K562 (cell line): ENCODE measurements around the gene SLCO2A1. TPM values are rescaled to one million over a fixed set of nuclear protein-coding genes. Genes with fewer than 3 reads are reported as not detected.

ENCODE experiments used
- ATAC-seq: fragments of 200-7000 bp; cut with Tn5 transposase; 3 replicates; pipeline ENCODE4 v1.9.1; 2020; ENCODE audit warnings: moderate library complexity
- BruUV-seq: library from RNA; stranded (reverse); fragments of 400-500 nt; replicated peaks from 2 replicates; lab custom pipeline; 2021; lab: Mats Ljungman, UMichigan
- CTCF ChIA-PET: fragments of 300-600 bp; formaldehyde crosslinking; extraction: SDS; loops from one replicate; lab custom pipeline; 2021; ENCODE audit warnings: low intra/inter-chr PET ratio; lab: Yijun Ruan, JAX
- POLR2A ChIA-PET: fragments of 300-600, 350-650 bp; sonication (Branson Sonifier 250); formaldehyde crosslinking; extraction: SDS; loops from one replicate; lab custom pipeline; 2021; ENCODE audit warnings: antibody characterized with exemption, inconsistent platforms; lab: Yijun Ruan, JAX
- DNase-seq, 4 experiments: peaks; one replicate each; pipeline versions ENCODE4 v3.0.0 to v3.0.0-alpha.2; 2011 to 2018; ENCODE audit warnings: low spot score in 3 of 4, mixed read lengths in 3 of 4; ENCODE audit errors: extremely low read depth in 1 of 4
- FAIRE-seq: peaks from 2 replicates; lab custom pipeline; 2011; peaks lifted over from hg19 to GRCh38; lab: Jason Lieb, UNC
- H2AFZ ChIP-seq: 2 replicates; pipeline ENCODE4 v1.6.0; 2011; ENCODE audit warnings: low read depth, low read length, control low read depth, inconsistent platforms
- H3K27ac ChIP-seq: fragments of 200-600 bp; 3 replicates; pipeline ENCODE4 v1.8.0; 2011; ENCODE audit warnings: low read depth, mild to moderate bottlenecking, control low read depth, inconsistent platforms, low read length, moderate library complexity, mixed read lengths; ENCODE audit errors: extremely low read depth
- H3K27me3 ChIP-seq, 2 experiments: fragments of 300-600 bp in 1 of 2; 2 replicates in 1 of 2; 3 replicates in 1 of 2; pipeline versions ENCODE4 v1.6.0 to v1.8.0; 2011; ENCODE audit warnings: inconsistent platforms in 2 of 2, low read length in 2 of 2, mild to moderate bottlenecking in 1 of 2, mixed read lengths in 1 of 2, moderate library complexity in 1 of 2; ENCODE audit not compliant: control insufficient read depth in 2 of 2, insufficient read depth in 2 of 2
- H3K36me3 ChIP-seq: fragments of 300-600 bp; 3 replicates; pipeline ENCODE4 v1.8.0; 2011; ENCODE audit warnings: mild to moderate bottlenecking, low read length, inconsistent platforms; ENCODE audit not compliant: control insufficient read depth, insufficient read depth
- H3K4me1 ChIP-seq, 2 experiments: fragments of 200-600 bp in 1 of 2; replicated peaks in 1 of 2; 2 replicates in 1 of 2; 3 replicates in 1 of 2; pipeline versions ENCODE4 v1.5.1 to v1.8.0; 2011; ENCODE audit warnings: inconsistent platforms in 2 of 2, low read length in 2 of 2, mild to moderate bottlenecking in 1 of 2, mixed read lengths in 1 of 2, moderate library complexity in 1 of 2; ENCODE audit not compliant: control insufficient read depth in 2 of 2, insufficient read depth in 2 of 2
- H3K4me2 ChIP-seq: 2 replicates; pipeline ENCODE4 v1.6.1; 2011; ENCODE audit warnings: low read length, control low read depth, inconsistent platforms, mixed read lengths; ENCODE audit not compliant: insufficient read depth
- H3K4me3 ChIP-seq: fragments of 200-600 bp; sonication (generic), shearing (Covaris generic); 2 replicates; pipeline ENCODE4 v1.5.1; 2016; ENCODE audit warnings: control low read depth, inconsistent platforms
- H3K79me2 ChIP-seq: fragments of 200-600 bp; 3 replicates; pipeline ENCODE4 v1.8.0; 2011; ENCODE audit warnings: low read length, inconsistent platforms; ENCODE audit not compliant: control insufficient read depth, insufficient read depth
- H3K9ac ChIP-seq, 2 experiments: 2 replicates each; pipeline versions ENCODE4 v1.6.0 to v1.6.1; 2011; ENCODE audit warnings: low read depth in 2 of 2, low read length in 2 of 2, control low read depth in 1 of 2, inconsistent platforms in 1 of 2, mild to moderate bottlenecking in 1 of 2, mixed read lengths in 1 of 2; ENCODE audit not compliant: insufficient read depth in 1 of 2
- H3K9me1 ChIP-seq: one replicate; pipeline ENCODE4 v1.6.0; 2011; ENCODE audit warnings: inconsistent platforms, mild to moderate bottlenecking, low read length, moderate library complexity; ENCODE audit not compliant: control insufficient read depth, insufficient read depth
- H3K9me3 ChIP-seq: replicated peaks from 2 replicates; pipeline ENCODE4 v1.5.1; 2011; ENCODE audit warnings: low read depth, low read length, inconsistent platforms; ENCODE audit not compliant: control insufficient read depth, insufficient read depth
- H4K20me1 ChIP-seq: replicated peaks from 2 replicates; pipeline ENCODE4 v1.6.1; 2011; ENCODE audit warnings: low read length, inconsistent platforms, mixed read lengths; ENCODE audit not compliant: control insufficient read depth, insufficient read depth
- ATF7 ChIP-seq: fragments of 450-650 bp; IDR thresholded peaks from 2 replicates; pipeline ENCODE4 v1.7.1; 2014; ENCODE audit warnings: mild to moderate bottlenecking, moderate library complexity
- CCNT2 ChIP-seq: IDR thresholded peaks from 2 replicates; pipeline ENCODE4 v1.6.1; 2011; ENCODE audit warnings: borderline replicate concordance, low read depth, mild to moderate bottlenecking, moderate library complexity, mixed read lengths, low read length; ENCODE audit not compliant: insufficient read length; ENCODE audit errors: extremely low read depth
- EGR1 ChIP-seq: fragments of 450-650 bp; conservative IDR thresholded peaks from 2 replicates; pipeline ENCODE4 v1.6.1; 2017; ENCODE audit warnings: mild to moderate bottlenecking
- EHMT2 ChIP-seq: fragments of 450-650 bp; IDR thresholded peaks from 2 replicates; pipeline ENCODE4 v1.6.1; 2018; ENCODE audit warnings: antibody characterized with exemption
- ERF ChIP-seq: fragments of 450-650 bp; formaldehyde crosslinking; IDR thresholded peaks from 2 replicates; pipeline ENCODE4 v1.4.0; 2020; ENCODE audit warnings: mild to moderate bottlenecking, mixed read lengths
- ETV6 ChIP-seq, 3 experiments: fragments of 150-350 bp in 1 of 3; sonication (generic) in 1 of 3; formaldehyde crosslinking in 1 of 3; IDR thresholded peaks; 2 replicates each; pipeline versions ENCODE4 v1.6.1 to v1.8.0; 2014 to 2022; ENCODE audit warnings: borderline replicate concordance in 2 of 3, low read depth in 2 of 3, antibody characterized with exemption in 1 of 3, low read length in 1 of 3, mild to moderate bottlenecking in 1 of 3, missing genetic modification reagents in 1 of 3
- FUS ChIP-seq: fragments of 200-400 bp; formaldehyde crosslinking; optimal IDR thresholded peaks from 2 replicates; pipeline ENCODE3; 2017; ENCODE audit warnings: low read depth, low read length
- HDAC1 ChIP-seq, 2 experiments: fragments of 450-650 bp; IDR thresholded peaks; 2 replicates each; pipeline ENCODE4 v1.6.1; 2016 to 2017; ENCODE audit warnings: inconsistent platforms in 1 of 2, mild to moderate bottlenecking in 1 of 2, moderate library complexity in 1 of 2
- MEIS2 ChIP-seq: fragments of 450-650 bp; IDR thresholded peaks from 2 replicates; pipeline ENCODE4 v1.6.1; 2014; ENCODE audit warnings: mild to moderate bottlenecking; ENCODE audit not compliant: partially characterized antibody
- NRF1 ChIP-seq, 2 experiments: fragments of 450-650 bp; IDR thresholded peaks in 1 of 2; conservative IDR thresholded peaks in 1 of 2; 2 replicates each; pipeline ENCODE4 v1.6.1; 2014; ENCODE audit warnings: mild to moderate bottlenecking in 2 of 2
- POLR2G ChIP-seq: fragments of 200-400 bp; formaldehyde crosslinking; IDR thresholded peaks from 2 replicates; pipeline ENCODE4 v1.6.1; 2017; ENCODE audit warnings: low read depth, mild to moderate bottlenecking, antibody characterized with exemption, low read length, moderate library complexity
- RBBP5 ChIP-seq: fragments of 200-600 bp; sonication (generic); IDR thresholded peaks from 2 replicates; pipeline ENCODE4 v1.6.1; 2012; ENCODE audit warnings: borderline replicate concordance, mild to moderate bottlenecking, low read length, control low read depth, inconsistent platforms; ENCODE audit not compliant: insufficient read depth, poor library complexity, severe bottlenecking
- SIX5 ChIP-seq, 2 experiments: IDR thresholded peaks; 2 replicates each; pipeline ENCODE4 v1.6.1; 2011; ENCODE audit warnings: low read length in 2 of 2, borderline replicate concordance in 1 of 2, low read depth in 1 of 2, mild to moderate bottlenecking in 1 of 2, moderate library complexity in 1 of 2; ENCODE audit not compliant: insufficient read depth in 1 of 2
- SRSF7 ChIP-seq: fragments of 200-400 bp; formaldehyde crosslinking; optimal IDR thresholded peaks from 2 replicates; pipeline ENCODE3; 2017; ENCODE audit warnings: mild to moderate bottlenecking, low read depth, low read length
- ZFX ChIP-seq: sonication (generic); formaldehyde crosslinking; IDR thresholded peaks from 2 replicates; pipeline ENCODE4 v1.8.0; 2022; ENCODE audit warnings: mild to moderate bottlenecking, missing genetic modification reagents, moderate library complexity
- WGBS: fragments of 100-300 bp; shearing (Covaris generic); methylation state at CpG from one replicate; pipeline ENCODE4 v1.1.6; 2016; ENCODE audit warnings: low coverage, mixed read lengths; ENCODE audit not compliant: insufficient coverage; ENCODE audit errors: missing lambda C conversion rate; 5-methylcytosine and 5-hydroxymethylcytosine counted together
- in situ Hi-C: fragments of 300-500 bp; cut with MboI; formaldehyde crosslinking; loops from 4 replicates; pipeline ENCODE4 v1.15.0; 2018; ENCODE audit warnings: inconsistent platforms, mixed read lengths
- intact Hi-C: fragments of 100-400 bp; cut with micrococcal nuclease; formaldehyde crosslinking; loops from 2 replicates; pipeline ENCODE4 v1.14.2; 2022
- polyA plus RNA-seq, 8 experiments: library from polyadenylated mRNA; depleted of rRNA in 4 of 8; stranded (reverse) in 5 of 8; unstranded in 3 of 8; fragments of >200 nt; fragmentation: Nextera tagmentation in 2 of 8; fragmentation: Illumina TruSeq in 1 of 8; extraction: Ambion mirVana in 2 of 8; extraction: Trizol in 1 of 8; gene quantifications; 2 replicates each; pipeline versions ENCODE4 v1.2.1 to v1.2.3, GENCODE V29; 2011 to 2014; ENCODE audit warnings: inconsistent platforms in 1 of 8, missing spikeins in 1 of 8
- total RNA-seq, 7 experiments: library from RNA; depleted of rRNA in 6 of 7; stranded (reverse); fragments of >200 nt in 6 of 7; fragmentation: Illumina TruSeq in 2 of 7; extraction: Trizol in 2 of 7; gene quantifications; 2 replicates each; pipeline versions ENCODE4 v1.2.1 to v1.2.3, GENCODE V29; 2011 to 2021; ENCODE audit warnings: low replicate concordance in 1 of 7
- TF ChIP-seq, protein P1 (sequence below), 2 experiments: IDR thresholded peaks; 2 replicates each; pipeline ENCODE4 v1.6.1; 2012; ENCODE audit warnings: improper control_type of control experiment in 2 of 2, low read depth in 2 of 2, low read length in 2 of 2, borderline replicate concordance in 1 of 2
- TF ChIP-seq, protein P2 (sequence below), 2 experiments: fragments of 450-650 bp in 1 of 2; sonication (generic) in 1 of 2; formaldehyde crosslinking; conservative IDR thresholded peaks; 2 replicates each; pipeline versions ENCODE4 v1.4.0 to v1.8.1; 2020 to 2022; ENCODE audit warnings: mild to moderate bottlenecking in 1 of 2, missing genetic modification reagents in 1 of 2

Gene SLCO2A1
- total and polyA plus RNA-seq, 9 of the 15 experiments (the other 6 are each of a cell fraction or from before 2014, with no cell fraction given): 0.16 to 1.0 TPM; not detected in 7

DNA sequence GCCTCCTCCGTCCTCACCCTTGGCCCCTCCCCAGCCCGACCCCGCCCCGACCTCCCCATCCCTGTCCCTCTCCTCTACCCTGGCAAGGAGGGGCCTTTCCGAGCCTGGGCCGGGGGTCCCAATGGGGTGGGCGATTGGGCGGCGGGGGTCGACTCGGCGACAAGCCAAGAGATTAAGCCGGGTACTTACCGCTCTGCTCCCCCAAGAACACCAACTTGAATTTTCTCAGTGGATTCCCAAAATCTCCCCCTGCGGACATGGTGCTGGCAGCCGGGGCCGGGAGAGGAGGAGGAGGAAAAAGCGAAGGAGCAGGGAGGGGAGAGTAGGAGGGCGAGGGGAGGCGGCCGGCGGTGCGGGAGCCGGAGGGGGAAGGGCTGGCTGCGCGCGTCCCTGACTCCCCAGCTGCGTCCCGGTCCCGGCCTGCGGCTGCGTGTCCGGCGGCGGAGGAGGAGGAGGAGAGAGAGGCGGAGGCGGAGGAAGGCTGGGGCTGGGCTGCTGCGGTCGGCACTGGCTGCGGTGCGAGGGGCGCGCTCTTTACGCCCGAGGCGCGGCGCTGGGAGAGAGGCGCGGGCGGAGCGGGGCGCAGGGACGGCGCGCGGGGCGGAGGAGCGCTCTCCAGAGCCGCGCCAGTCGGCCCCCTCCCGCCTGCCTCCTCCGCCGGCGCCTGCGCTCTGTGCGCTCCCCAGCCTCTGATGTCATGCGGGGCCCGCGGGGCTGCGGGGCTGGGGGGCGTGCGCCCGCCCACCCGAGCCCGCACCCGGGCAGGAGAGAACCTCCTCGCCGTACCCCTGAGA, 134.3 kb downstream of the SLCO2A1 start, which contains the start of gene RAB6B:
RAB6B (minus strand) TSS at position 675 of the 794 bp plus-strand sequence; CDS start at position 259, 416 bp downstream.
- Histone ChIP-seq H3K4me2 (peak within 1 kb of the TSS; percentile 77), H4K20me1 (no peaks in the 10 kb centered on the region), H3K4me1 (peaks cover 28 to 41% of the 10 kb centered on the region in 2 experiments; a peak in 4 of 5 replicates), H3K9me1 (no peaks in the 10 kb centered on the region), H2AFZ (peak within 1 kb of the TSS; percentile 86), H3K79me2 (peaks cover 18% of the 10 kb centered on the region), H3K9ac (peak within 1 kb of the TSS; percentile 57 to 88; a peak in 3 of 4 replicates), H3K36me3 (no peaks in the 10 kb centered on the region), H3K9me3 (no peaks in the 10 kb centered on the region), H3K27me3 (0 out of 5 replicates have a peak, but pooled peaks cover 0 to 6% of the 10 kb centered on the region in 2 experiments), H3K27ac (0 out of 3 replicates have a peak within 1 kb of the TSS, but pooled peaks have one; percentile 44), H3K4me3 (peak within 1 kb of the TSS; percentile 51)
- in situ Hi-C loops (no loop called here), intact Hi-C loops (no loop called here)
- DNase-seq (peak; percentile 65 to 80 (median 76)), FAIRE-seq (no peak), ATAC-seq (peak; percentile 92)
- WGBS: 0% methylated on average over 18 of the region's 80 CpGs
- POLR2A ChIA-PET: interaction anchor here (0.7 to 1.1 kb wide), 2 partner anchors 30 to 200 kb away, joined by 3 read pairs; no protein-coding TSS in a partner anchor
- CTCF ChIA-PET: interaction anchor here (0.5 kb wide), 1 partner anchor 14 kb away, joined by 3 read pairs; no protein-coding TSS in a partner anchor
- BruUV-seq: no TSS peak
- TF ChIP-seq POLR2G: peak; percentile 56
- TF ChIP-seq, protein P1, sequence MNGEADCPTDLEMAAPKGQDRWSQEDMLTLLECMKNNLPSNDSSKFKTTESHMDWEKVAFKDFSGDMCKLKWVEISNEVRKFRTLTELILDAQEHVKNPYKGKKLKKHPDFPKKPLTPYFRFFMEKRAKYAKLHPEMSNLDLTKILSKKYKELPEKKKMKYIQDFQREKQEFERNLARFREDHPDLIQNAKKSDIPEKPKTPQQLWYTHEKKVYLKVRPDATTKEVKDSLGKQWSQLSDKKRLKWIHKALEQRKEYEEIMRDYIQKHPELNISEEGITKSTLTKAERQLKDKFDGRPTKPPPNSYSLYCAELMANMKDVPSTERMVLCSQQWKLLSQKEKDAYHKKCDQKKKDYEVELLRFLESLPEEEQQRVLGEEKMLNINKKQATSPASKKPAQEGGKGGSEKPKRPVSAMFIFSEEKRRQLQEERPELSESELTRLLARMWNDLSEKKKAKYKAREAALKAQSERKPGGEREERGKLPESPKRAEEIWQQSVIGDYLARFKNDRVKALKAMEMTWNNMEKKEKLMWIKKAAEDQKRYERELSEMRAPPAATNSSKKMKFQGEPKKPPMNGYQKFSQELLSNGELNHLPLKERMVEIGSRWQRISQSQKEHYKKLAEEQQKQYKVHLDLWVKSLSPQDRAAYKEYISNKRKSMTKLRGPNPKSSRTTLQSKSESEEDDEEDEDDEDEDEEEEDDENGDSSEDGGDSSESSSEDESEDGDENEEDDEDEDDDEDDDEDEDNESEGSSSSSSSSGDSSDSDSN (IDR thresholded peaks at IDR 0.05; ENCODE audit: borderline replicate concordance in 1 of 2, low read depth in 2 of 2, low read length in 2 of 2): 0 out of 4 replicates have a peak, but pooled peaks of 1 of the 2 experiments have one; percentile 38
- peak; percentile 51 for TF ChIP-seq RBBP5
- TF ChIP-seq ERF: no peak
- peak in 1 of 2 experiments; percentile 64; a peak in 2 of 4 replicates for TF ChIP-seq HDAC1 (IDR thresholded peaks at IDR 0.05)
- no peak for TF ChIP-seq ETV6 (IDR thresholded peaks at IDR 0.05; ENCODE audit: borderline replicate concordance in 1 of 2, low read depth in 2 of 2, low read length in 1 of 2)
- TF ChIP-seq ETV6 (CRISPR knock-in tag; IDR thresholded peaks at IDR 0.05; ENCODE audit: borderline replicate concordance): no peak
- TF ChIP-seq NRF1 (conservative IDR thresholded peaks at IDR 0.05 in 1 of 2, IDR thresholded peaks at IDR 0.05 in 1 of 2): peak; percentile 89 to 90
- peak; percentile 37 for TF ChIP-seq CCNT2
- TF ChIP-seq SIX5 (IDR thresholded peaks at IDR 0.05; ENCODE audit: borderline replicate concordance in 1 of 2, insufficient read depth in 1 of 2, low read depth in 1 of 2, low read length in 2 of 2): no peak
- TF ChIP-seq, protein P2, sequence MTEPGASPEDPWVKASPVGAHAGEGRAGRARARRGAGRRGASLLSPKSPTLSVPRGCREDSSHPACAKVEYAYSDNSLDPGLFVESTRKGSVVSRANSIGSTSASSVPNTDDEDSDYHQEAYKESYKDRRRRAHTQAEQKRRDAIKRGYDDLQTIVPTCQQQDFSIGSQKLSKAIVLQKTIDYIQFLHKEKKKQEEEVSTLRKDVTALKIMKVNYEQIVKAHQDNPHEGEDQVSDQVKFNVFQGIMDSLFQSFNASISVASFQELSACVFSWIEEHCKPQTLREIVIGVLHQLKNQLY (CRISPR knock-in tag; conservative IDR thresholded peaks at IDR 0.05): no peak
- peak; percentile 59; the same call in 1 of the 2 replicates for TF ChIP-seq ATF7
- no peak for TF ChIP-seq FUS
- TF ChIP-seq EGR1: peak; percentile 80
- TF ChIP-seq EHMT2: no peak
- no peak for TF ChIP-seq SRSF7
- TF ChIP-seq ZFX (CRISPR knock-in tag): peak; percentile 64
- peak; percentile 5 for TF ChIP-seq MEIS2
